HCT116 (cell line): Measurements from ENCODE around the gene EXOSC5.
A peak's percentile ranks its signal among the peaks of the same experiment; 100 is the strongest.

Source experiments
- EZH2 ChIP-seq: fragments of 200-600 bp; sonication (generic); IDR thresholded peaks from 2 replicates; pipeline ENCODE4 v1.6.1; 2017; ENCODE audit warnings: antibody characterized with exemption, mixed run types
- RAD21 ChIP-seq: IDR thresholded peaks from 2 replicates; pipeline ENCODE4 v1.6.1; 2012; ENCODE audit warnings: low read depth, mild to moderate bottlenecking
- REST ChIP-seq: IDR thresholded peaks from 2 replicates; pipeline ENCODE4 v1.6.1; 2012; ENCODE audit warnings: low read depth
- TF ChIP-seq, protein P1 (sequence below), 3 experiments: fragments of 200-600 bp in 1 of 3; sonication (generic) in 1 of 3; IDR thresholded peaks in 2 of 3; conservative IDR thresholded peaks in 1 of 3; 2 replicates each; pipeline ENCODE4 v1.5.1; 2012 to 2017; ENCODE audit warnings: low read depth in 2 of 3, low read length in 2 of 3, antibody characterized with exemption in 1 of 3, borderline replicate concordance in 1 of 3, control low read depth in 1 of 3, mild to moderate bottlenecking in 1 of 3, mixed read lengths in 1 of 3, mixed run types in 1 of 3, moderate library complexity in 1 of 3; ENCODE audit not compliant: insufficient read depth in 1 of 3

DNA sequence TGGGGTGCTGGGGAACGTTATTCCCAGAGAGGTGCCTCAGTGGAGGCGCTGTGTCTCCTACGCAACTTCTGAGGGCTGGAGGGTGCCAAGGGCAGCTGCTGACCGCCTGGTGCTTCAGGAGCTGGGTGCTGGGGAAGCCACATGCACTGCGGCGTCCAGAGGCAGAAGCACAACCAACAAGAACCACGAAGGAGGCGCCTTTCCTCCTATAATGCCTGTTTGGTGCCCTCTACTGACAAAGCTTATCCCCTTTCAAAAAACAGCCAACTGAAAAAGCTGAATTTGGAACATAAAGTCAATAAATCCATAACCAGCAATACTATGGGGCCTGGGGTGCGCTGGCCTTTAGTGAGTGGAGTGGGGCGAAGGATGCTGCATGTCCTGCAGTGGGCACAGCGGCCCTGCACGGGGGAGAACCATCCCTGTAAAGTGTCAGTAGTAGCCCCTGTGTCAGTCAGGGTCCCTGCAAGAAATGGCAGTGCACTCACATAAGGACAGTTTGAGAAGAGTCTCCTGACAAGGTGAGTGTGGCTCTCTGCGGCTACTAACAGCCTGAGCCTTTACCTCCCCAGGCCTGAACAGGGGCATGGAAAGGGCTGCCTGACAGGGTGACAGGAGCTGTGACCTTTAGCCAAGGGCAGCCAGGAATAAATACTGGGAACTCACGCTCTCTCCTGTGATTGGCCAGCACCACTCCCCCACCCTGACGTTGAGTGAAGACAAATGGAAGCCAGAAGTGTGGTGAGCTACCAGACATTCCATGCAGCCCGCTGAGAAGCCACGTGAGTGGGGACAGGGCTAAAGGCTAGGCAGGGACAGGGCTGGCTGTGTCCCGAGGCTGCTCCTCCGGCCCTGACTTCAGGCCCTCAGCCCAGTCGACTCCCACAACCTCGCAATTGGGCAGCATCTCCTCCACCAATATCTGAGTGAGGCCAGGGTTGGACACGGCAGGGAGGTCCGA is 34.5 kb upstream of the EXOSC5 start:
- TF ChIP-seq EZH2 (no peak), REST (no peak), RAD21 (peak; percentile 52)
- TF ChIP-seq, protein P1, sequence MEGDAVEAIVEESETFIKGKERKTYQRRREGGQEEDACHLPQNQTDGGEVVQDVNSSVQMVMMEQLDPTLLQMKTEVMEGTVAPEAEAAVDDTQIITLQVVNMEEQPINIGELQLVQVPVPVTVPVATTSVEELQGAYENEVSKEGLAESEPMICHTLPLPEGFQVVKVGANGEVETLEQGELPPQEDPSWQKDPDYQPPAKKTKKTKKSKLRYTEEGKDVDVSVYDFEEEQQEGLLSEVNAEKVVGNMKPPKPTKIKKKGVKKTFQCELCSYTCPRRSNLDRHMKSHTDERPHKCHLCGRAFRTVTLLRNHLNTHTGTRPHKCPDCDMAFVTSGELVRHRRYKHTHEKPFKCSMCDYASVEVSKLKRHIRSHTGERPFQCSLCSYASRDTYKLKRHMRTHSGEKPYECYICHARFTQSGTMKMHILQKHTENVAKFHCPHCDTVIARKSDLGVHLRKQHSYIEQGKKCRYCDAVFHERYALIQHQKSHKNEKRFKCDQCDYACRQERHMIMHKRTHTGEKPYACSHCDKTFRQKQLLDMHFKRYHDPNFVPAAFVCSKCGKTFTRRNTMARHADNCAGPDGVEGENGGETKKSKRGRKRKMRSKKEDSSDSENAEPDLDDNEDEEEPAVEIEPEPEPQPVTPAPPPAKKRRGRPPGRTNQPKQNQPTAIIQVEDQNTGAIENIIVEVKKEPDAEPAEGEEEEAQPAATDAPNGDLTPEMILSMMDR (IDR thresholded peaks at IDR 0.05 in 2 of 3, conservative IDR thresholded peaks at IDR 0.05 in 1 of 3; ENCODE audit: borderline replicate concordance in 1 of 3, insufficient read depth in 1 of 3, low read depth in 2 of 3, low read length in 2 of 3): peak; percentile 29 to 39 (median 38); a peak in 4 of 6 replicates
